NB4 (cell line): Measurements from ENCODE around the gene TMED10.

Experiments used
- MYC ChIP-seq: IDR thresholded peaks from 2 replicates; pipeline ENCODE4 v1.6.1; 2011; ENCODE audit warnings: low read depth, low read length
- POLR2A ChIP-seq: IDR thresholded peaks from 2 replicates; pipeline ENCODE4 v1.6.1; 2011; ENCODE audit warnings: mild to moderate bottlenecking; ENCODE audit not compliant: insufficient read length; ENCODE audit errors: extremely low read depth
- TF ChIP-seq, protein P1 (sequence below): IDR thresholded peaks from one replicate; pipeline ENCODE4 v1.5.1; 2012; ENCODE audit warnings: low read depth, low read length
- TF ChIP-seq, protein P2 (sequence below): IDR thresholded peaks from 2 replicates; pipeline ENCODE4 v1.6.1; 2011; ENCODE audit warnings: low read depth, low read length

DNA sequence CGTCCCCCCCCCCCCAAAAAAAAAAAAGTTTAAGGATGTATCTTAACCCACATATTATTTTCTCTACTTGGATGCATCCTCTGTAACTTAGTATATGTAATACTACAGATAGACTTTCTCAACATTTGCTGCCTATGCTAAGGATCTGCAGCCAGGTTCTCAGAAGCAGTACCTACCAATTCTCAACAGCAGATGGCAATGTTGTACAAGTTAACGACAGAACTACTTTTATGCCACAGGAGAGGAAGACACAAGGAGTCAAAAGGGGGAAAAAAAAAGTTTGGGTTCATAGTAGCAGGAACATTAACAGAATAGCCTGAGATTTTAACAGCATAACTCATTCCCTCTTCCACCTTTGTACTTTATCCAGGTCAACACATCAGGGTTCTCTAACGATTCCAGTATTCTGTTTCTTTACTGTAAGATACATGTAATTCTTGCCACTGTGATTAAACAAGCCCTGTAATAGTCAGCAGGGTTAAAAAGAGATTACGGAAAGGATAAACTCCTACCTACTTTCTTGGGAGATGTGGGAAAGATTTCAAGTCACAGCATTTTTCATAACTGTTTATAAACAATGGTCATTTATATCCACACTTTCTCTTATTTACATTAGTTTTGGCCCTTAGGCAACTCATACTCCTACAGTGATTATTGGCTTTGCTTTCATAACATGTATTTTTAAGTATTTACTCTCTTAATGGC, 43.9 kb downstream of the TMED10 start:
- TF ChIP-seq, protein P1, sequence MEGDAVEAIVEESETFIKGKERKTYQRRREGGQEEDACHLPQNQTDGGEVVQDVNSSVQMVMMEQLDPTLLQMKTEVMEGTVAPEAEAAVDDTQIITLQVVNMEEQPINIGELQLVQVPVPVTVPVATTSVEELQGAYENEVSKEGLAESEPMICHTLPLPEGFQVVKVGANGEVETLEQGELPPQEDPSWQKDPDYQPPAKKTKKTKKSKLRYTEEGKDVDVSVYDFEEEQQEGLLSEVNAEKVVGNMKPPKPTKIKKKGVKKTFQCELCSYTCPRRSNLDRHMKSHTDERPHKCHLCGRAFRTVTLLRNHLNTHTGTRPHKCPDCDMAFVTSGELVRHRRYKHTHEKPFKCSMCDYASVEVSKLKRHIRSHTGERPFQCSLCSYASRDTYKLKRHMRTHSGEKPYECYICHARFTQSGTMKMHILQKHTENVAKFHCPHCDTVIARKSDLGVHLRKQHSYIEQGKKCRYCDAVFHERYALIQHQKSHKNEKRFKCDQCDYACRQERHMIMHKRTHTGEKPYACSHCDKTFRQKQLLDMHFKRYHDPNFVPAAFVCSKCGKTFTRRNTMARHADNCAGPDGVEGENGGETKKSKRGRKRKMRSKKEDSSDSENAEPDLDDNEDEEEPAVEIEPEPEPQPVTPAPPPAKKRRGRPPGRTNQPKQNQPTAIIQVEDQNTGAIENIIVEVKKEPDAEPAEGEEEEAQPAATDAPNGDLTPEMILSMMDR = peak; percentile 62
- TF ChIP-seq, protein P2, sequence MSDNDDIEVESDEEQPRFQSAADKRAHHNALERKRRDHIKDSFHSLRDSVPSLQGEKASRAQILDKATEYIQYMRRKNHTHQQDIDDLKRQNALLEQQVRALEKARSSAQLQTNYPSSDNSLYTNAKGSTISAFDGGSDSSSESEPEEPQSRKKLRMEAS = peak; percentile 31; the same call in 1 of the 2 replicates
- TF ChIP-seq POLR2A = no peak
- TF ChIP-seq MYC = no peak
